GM21825 (cell line): ENCODE measurements around the gene URB1.
"Not testable (repeated sequence)": the region's sequence is repeated elsewhere in the genome, so short reads cannot be mapped to it uniquely, and the experiment has no call there.

ENCODE experiments used
- ATAC-seq: cut with Tn5 transposase; IDR thresholded peaks from one replicate; pipeline ENCODE4 v1.9.1; 2021; ENCODE audit warnings: mild to moderate bottlenecking, moderate library complexity; ENCODE audit not compliant: unreplicated experiment

URB1 gene

DNA sequence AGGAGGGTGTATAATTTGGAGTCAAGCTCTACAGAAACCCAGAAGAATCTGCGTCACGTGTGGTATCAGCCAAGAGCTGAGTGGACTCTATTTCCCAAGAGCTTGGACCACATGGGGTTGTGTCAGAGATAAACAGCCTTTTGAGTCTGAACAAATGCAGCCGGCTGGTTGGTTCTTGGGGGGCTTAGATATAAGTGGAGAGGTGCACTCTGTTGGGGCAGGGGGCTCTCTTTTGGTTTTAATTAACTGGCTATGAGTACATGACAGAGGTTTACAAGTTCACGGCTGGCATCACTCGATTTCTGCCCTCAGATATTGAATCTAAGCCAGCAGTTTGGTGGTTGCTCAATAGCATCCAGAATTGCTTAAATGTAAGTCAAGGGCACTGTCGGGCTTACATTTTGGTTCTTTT is 94.7 kb downstream of the URB1 start:
- ATAC-seq = no peak

DNA sequence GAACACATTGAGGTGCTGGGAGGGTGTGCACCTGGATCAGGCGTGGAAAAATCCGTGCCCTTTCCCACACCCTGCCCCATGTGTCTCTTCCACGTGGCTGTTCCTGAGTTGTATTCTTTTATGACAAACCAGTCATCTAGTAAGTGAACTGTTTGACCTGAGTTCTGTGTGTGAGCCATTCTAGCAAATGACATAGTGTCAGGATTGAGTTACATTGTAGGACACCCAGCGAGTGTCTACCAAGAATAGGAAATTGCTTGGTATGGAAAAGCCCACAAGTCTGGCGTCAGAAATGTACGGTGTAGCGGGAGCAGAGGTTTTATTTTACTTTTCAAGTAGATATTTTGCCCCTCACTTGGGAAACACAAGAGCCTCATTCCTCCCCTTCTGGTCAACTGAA is 95.4 kb downstream of the URB1 start:
- no peak for ATAC-seq

GRCh38 chr21:32285476-32285875 is 107.3 kb downstream of the URB1 start:
- no peak for ATAC-seq

GRCh38 chr21:32282992-32283391 is 109.8 kb downstream of the URB1 start:
- ATAC-seq = no peak

DNA sequence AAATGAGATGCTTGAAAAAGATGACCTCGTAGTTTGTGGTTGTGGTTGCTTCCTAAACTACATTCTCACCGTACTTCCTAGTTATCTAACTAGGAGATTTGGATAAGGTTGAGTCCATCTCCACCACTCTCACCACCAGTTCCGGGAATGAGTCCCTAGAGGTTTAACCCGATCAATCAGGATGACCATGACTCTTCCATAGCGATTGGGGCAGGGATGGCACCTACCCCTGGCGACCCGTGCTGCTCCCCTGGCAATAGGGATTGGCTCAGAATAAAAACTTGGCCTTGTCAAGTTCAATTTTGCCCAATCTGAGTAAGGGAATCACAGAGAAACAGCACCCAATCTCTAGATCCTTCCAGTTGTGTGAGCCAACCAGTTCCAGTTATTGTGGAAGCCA is 111.3 kb downstream of the URB1 start:
- no peak for ATAC-seq

DNA sequence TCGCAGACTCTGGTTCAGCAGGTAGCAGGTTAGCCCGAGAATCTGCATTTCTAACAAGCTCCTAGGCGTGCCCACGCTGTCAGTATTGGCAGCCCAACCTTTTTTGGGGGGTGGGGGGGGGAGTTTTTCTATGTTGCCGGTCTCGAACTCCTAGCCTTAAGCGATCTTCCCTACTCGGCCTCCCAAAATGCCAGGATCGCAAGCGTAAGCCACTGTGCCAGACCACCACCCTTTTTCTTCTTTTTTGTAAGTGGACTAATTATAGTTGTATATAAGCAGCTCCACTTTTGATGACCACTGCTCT is 113.5 kb downstream of the URB1 start:
- ATAC-seq = no peak

DNA sequence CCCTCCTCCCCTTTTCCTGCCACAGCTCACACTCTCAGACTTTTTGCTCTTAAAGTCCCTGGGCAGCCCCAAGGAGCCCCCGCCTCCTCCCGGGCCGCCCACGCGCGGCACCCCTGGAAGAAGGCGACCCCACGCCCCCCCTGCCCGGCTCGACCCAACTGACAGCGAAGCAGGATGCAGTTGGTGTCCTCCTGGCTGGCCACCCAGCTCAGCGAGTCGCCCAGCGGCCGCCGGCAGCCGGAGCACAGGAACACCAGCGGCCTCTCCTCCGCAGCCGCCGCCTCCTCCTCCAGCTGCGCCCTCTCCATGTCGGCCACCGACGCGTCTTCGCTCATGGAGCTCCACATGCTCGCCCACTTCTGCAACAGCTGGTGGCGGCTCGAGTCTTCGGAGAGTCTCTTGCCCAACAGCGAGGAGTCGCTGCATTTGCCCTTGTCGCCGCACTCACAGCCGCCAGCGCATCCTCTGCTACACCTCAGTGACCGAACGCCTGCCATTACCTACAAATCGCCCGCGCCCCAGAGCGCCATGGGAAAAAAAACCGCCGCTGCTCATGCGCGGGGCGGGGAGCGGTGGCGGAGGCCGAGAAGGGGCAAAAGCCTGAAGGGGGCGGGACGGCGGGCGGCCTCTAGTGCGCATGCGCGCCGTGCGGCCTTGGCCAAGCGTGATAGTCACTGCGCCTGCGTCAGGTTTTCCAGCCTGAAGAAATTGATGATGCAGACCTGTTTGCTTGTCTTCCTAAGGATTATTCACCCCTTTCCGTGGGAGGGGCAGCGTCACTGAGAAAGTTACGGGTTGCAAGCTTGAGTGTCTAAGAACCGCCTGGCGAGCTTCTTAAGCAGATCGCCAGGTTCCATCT is 114.1 kb downstream of the URB1 start, which contains the start of gene MIS18A:
Gene MIS18A (minus strand): TSS at position 532 of the 859 bp plus-strand sequence. CDS start 35 bp downstream, at position 497.
- ATAC-seq = peak; percentile 91

DNA sequence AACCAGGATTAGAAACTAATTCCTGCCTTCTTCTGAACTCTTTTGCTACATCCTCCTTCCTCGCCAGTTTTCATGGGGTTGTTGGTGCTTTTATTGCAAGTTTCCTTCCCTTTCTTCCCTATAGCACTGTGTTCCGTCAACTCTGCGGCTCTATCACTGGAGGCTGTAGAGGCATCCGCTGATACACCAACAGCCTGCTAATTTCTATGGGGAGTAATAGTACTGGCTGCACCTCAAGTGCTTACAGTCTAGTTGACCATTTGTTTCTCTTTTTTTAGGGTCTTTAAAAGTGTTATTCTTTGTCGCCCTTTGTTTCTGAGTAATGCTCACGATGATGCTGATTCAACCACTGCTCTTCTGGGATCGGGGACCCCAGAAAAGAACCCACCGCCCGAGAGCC is 114.7 kb downstream of the URB1 start:
- peak; percentile 17 for ATAC-seq

DNA sequence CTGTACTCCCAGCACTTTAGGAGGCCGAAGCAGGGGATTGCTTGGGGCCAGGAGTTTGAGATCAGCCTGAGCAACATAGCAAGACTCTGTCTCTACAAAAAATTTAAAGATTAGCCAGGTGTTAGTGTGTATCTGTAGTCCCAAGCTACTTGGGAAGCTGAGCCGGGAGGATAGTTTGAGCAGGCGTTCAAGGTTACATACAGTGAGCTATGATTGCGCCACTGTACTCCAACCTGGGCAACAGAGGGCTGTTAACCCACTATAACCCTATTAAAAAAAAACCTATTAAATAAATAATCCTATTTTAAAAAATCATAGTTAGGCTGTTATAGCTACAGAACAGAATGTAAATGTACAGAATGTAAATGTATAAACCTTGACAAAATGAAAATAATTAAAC is 116.1 kb downstream of the URB1 start:
- ATAC-seq = no peak

DNA sequence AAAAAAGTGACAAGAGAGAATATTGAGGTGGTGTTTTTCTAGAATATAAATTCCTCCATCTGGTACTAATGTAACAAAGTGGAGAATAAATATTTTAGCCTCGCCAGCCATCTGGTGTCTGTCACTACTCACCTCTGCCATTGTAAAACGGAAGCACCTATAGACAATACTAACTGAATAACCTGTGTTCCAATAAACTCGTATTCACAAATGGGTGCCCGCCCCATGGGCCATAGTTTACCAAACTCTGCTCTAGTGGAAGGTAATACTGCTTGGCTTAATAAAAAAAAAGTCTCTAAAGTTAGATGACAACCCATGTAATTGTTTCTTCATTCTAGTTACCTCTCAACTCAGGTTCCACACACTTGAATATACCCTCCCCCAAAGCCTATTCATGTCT is 122.1 kb downstream of the URB1 start:
- no peak for ATAC-seq

DNA sequence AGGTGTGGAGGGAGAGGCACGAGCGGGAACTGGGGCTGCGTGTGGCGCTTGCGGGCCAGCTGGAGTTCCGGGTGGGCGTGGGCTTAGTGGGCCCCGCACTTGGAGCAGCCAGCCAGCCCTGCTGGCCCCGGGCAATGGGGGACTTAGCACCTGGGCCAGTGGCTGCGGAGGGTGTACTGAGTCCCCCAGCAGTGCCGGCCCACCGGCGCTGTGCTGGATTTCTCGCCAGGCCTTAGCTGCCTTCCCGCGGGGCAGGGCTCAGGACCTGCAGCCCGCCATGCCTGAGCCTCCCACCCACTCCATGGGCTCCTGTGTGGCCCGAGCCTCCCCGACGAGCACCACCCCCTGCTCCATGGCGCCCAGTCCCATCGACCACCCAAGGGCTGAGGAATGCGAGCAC is 127.5 kb downstream of the URB1 start:
- ATAC-seq = not testable (repeated sequence)

- ATAC-seq = no peak
These were observed 130.9 kb downstream of the URB1 start for GRCh38 chr21:32261929-32262328.
